GM23248 (cell line): ENCODE measurements around the gene RAB24.

Experiments
- EZH2 ChIP-seq: fragments of 200-600 bp; sonication (generic); IDR thresholded peaks from 2 replicates; pipeline ENCODE4 v1.6.1; 2018; ENCODE audit warnings: antibody characterized with exemption, mild to moderate bottlenecking; ENCODE audit not compliant: insufficient read depth, poor library complexity, severe bottlenecking
- EZH2phosphoT487 ChIP-seq: fragments of 200-600 bp; sonication (generic); IDR thresholded peaks from 2 replicates; pipeline ENCODE4 v1.6.1; 2018; ENCODE audit warnings: antibody characterized with exemption, moderate library complexity, mild to moderate bottlenecking, low read depth; ENCODE audit not compliant: insufficient read depth

GRCh38 chr5:177336603-177337494 lies 33.3 kb upstream of the RAB24 start:
- TF ChIP-seq EZH2 (no peak), EZH2phosphoT487 (no peak)
